ENCODE results near the gene EMILIN2.

The EMILIN2 gene

GRCh38 chr18:2882201-2882600 is 35.4 kb downstream of the EMILIN2 start:
- Histone ChIP-seq H3K36me3 (ENCODE audit: insufficient read depth, low read length) (no peaks in the 10 kb centered on the region), H2AFZ (ENCODE audit: low read length) (no peak overlapping the region), H3K27me3 (ENCODE audit: insufficient read depth, low read length) (no peaks in the 10 kb centered on the region), H3K4me1 (ENCODE audit: insufficient read depth, low read length, severe bottlenecking) (peaks cover 41% of the 10 kb centered on the region), H3K9me2 (ENCODE audit: low read depth, low read length) (no peaks in the 10 kb centered on the region), H3K4me2 (ENCODE audit: low read length) (peak overlapping the region; percentile 71; the same call in 1 of the 2 replicates), H3K9ac (ENCODE audit: low read length) (peak overlapping the region; percentile 51; the same call in 1 of the 2 replicates), H3K9me3 (ENCODE audit: low read length) (no peaks in the 10 kb centered on the region), H3K79me2 (ENCODE audit: insufficient read depth, low read length) (no peaks in the 10 kb centered on the region), H3K4me3 (ENCODE audit: low read depth, low read length, poor library complexity, severe bottlenecking) (no peak overlapping the region), H3F3A (ENCODE audit: insufficient read depth, low read length) (no peaks in the 10 kb centered on the region), H3K27ac (ENCODE audit: low read depth, low read length, poor library complexity, severe bottlenecking) (peak overlapping the region; percentile 90), H4K20me1 (ENCODE audit: insufficient read depth, low read length) (no peaks in the 10 kb centered on the region)
- no peak for TF ChIP-seq EZH2 (IDR thresholded peaks at IDR 0.05; ENCODE audit: borderline replicate concordance, low read length)
- TF ChIP-seq, protein P1, sequence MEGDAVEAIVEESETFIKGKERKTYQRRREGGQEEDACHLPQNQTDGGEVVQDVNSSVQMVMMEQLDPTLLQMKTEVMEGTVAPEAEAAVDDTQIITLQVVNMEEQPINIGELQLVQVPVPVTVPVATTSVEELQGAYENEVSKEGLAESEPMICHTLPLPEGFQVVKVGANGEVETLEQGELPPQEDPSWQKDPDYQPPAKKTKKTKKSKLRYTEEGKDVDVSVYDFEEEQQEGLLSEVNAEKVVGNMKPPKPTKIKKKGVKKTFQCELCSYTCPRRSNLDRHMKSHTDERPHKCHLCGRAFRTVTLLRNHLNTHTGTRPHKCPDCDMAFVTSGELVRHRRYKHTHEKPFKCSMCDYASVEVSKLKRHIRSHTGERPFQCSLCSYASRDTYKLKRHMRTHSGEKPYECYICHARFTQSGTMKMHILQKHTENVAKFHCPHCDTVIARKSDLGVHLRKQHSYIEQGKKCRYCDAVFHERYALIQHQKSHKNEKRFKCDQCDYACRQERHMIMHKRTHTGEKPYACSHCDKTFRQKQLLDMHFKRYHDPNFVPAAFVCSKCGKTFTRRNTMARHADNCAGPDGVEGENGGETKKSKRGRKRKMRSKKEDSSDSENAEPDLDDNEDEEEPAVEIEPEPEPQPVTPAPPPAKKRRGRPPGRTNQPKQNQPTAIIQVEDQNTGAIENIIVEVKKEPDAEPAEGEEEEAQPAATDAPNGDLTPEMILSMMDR (IDR thresholded peaks at IDR 0.05; ENCODE audit: low read length), result no peak

DNA sequence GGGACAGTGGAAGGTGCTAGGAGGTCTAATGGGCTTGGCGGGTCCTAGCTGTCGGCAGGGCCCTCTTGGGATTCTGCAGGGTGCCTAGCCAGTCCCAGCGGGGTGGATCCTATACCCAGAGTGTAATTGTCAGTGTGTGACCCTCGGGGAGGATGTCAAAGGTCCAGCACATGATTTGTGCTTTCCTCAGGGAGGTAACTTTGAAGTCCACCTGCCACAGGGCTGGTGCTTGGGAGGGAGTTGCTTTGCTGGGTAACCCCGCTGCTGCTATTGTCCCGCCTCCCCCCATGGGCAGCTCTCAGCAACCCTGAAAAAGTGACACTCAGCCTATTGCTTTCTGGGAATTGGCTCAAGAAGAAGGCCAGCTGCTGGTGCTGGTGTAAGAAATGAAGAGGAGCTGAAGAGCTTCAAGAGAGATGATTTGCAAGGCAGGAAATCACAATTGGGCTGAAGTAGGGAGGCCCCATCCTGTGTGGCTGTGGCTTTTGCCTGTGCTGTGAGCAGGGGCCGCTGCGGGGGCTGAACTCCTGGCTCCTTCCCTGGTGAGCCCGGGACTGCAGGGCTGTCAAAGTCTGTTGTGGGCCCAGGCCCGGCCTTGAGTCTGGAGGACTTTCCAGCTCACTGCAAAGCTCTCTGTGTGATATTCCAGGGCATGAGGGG is 36.4 kb downstream of the EMILIN2 start:
- H2AFZ ChIP-seq (ENCODE audit: low read length), result no peak overlapping the region
- peak overlapping the region; percentile 46 for H3K27ac ChIP-seq (ENCODE audit: low read depth, low read length, poor library complexity, severe bottlenecking)
- H3K4me1 ChIP-seq (ENCODE audit: insufficient read depth, low read length, severe bottlenecking), result peaks cover 41% of the 10 kb centered on the region
- peak overlapping the region; percentile 24; the same call in 1 of the 2 replicates for H3K4me2 ChIP-seq (ENCODE audit: low read length)
- H3K36me3 ChIP-seq (ENCODE audit: insufficient read depth, low read length), result no peaks in the 10 kb centered on the region
- H3K9me3 ChIP-seq (ENCODE audit: low read length), result no peaks in the 10 kb centered on the region
- no peak overlapping the region; the same call in 1 of the 2 replicates for H3K9ac ChIP-seq (ENCODE audit: low read length)
- H3K9me2 ChIP-seq (ENCODE audit: low read depth, low read length), result no peaks in the 10 kb centered on the region
- no peaks in the 10 kb centered on the region for H3F3A ChIP-seq (ENCODE audit: insufficient read depth, low read length)
- H3K4me3 ChIP-seq (ENCODE audit: low read depth, low read length, poor library complexity, severe bottlenecking), result no peak overlapping the region
- H3K79me2 ChIP-seq (ENCODE audit: insufficient read depth, low read length), result no peaks in the 10 kb centered on the region
- no peaks in the 10 kb centered on the region for H4K20me1 ChIP-seq (ENCODE audit: insufficient read depth, low read length)
- no peaks in the 10 kb centered on the region for H3K27me3 ChIP-seq (ENCODE audit: insufficient read depth, low read length)
- TF ChIP-seq, protein P1 (IDR thresholded peaks at IDR 0.05; ENCODE audit: low read length), result no peak
- no peak for TF ChIP-seq EZH2 (IDR thresholded peaks at IDR 0.05; ENCODE audit: borderline replicate concordance, low read length)

GRCh38 chr18:2884706-2885285 is 38.0 kb downstream of the EMILIN2 start:
- Histone ChIP-seq H3K27me3 (ENCODE audit: insufficient read depth, low read length) (no peaks in the 10 kb centered on the region), H3K4me3 (ENCODE audit: low read depth, low read length, poor library complexity, severe bottlenecking) (no peak overlapping the region), H4K20me1 (ENCODE audit: insufficient read depth, low read length) (no peaks in the 10 kb centered on the region), H3K9me2 (ENCODE audit: low read depth, low read length) (no peaks in the 10 kb centered on the region), H3K27ac (ENCODE audit: low read depth, low read length, poor library complexity, severe bottlenecking) (no peak overlapping the region), H3K79me2 (ENCODE audit: insufficient read depth, low read length) (no peaks in the 10 kb centered on the region), H3K9me3 (ENCODE audit: low read length) (no peaks in the 10 kb centered on the region), H2AFZ (ENCODE audit: low read length) (no peak overlapping the region), H3K9ac (ENCODE audit: low read length) (no peak overlapping the region), H3F3A (ENCODE audit: insufficient read depth, low read length) (no peaks in the 10 kb centered on the region), H3K4me2 (ENCODE audit: low read length) (no peak overlapping the region), H3K4me1 (ENCODE audit: insufficient read depth, low read length, severe bottlenecking) (peaks cover 41% of the 10 kb centered on the region), H3K36me3 (ENCODE audit: insufficient read depth, low read length) (no peaks in the 10 kb centered on the region)
- TF ChIP-seq EZH2 (IDR thresholded peaks at IDR 0.05; ENCODE audit: borderline replicate concordance, low read length), result no peak
- TF ChIP-seq, protein P1 (IDR thresholded peaks at IDR 0.05; ENCODE audit: low read length), result no peak

All from OCI-LY1 (cell line).